LNCAP (cell line): ENCODE results near the gene CFAP77.

ENCODE experiments used
- TF ChIP-seq, protein P1 (sequence below): fragments of 450-650 bp; IDR thresholded peaks from 2 replicates; pipeline ENCODE4 v1.5.1; 2017; ENCODE audit warnings: mild to moderate bottlenecking

Gene CFAP77

DNA sequence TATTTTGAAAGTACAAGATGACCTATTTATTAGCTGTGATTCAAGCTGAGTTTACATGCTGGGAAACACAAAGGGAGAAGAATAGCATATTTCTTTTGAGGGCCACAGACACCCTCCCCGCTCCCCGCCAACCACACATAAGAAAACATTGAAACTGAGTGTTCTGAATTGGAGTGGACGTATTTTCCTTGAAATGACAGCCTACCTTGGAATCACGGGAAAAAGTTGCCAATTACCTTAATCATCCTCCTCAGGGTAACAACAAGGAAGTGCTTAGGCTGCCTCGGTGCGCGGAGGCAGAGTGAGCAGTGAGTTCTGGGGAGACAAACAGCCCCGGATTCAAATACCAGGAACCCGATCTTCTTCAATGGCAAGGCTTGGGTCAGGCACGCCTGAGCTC is 31.4 kb downstream of the CFAP77 start:
- TF ChIP-seq, protein P1, sequence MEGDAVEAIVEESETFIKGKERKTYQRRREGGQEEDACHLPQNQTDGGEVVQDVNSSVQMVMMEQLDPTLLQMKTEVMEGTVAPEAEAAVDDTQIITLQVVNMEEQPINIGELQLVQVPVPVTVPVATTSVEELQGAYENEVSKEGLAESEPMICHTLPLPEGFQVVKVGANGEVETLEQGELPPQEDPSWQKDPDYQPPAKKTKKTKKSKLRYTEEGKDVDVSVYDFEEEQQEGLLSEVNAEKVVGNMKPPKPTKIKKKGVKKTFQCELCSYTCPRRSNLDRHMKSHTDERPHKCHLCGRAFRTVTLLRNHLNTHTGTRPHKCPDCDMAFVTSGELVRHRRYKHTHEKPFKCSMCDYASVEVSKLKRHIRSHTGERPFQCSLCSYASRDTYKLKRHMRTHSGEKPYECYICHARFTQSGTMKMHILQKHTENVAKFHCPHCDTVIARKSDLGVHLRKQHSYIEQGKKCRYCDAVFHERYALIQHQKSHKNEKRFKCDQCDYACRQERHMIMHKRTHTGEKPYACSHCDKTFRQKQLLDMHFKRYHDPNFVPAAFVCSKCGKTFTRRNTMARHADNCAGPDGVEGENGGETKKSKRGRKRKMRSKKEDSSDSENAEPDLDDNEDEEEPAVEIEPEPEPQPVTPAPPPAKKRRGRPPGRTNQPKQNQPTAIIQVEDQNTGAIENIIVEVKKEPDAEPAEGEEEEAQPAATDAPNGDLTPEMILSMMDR, result no peak

DNA sequence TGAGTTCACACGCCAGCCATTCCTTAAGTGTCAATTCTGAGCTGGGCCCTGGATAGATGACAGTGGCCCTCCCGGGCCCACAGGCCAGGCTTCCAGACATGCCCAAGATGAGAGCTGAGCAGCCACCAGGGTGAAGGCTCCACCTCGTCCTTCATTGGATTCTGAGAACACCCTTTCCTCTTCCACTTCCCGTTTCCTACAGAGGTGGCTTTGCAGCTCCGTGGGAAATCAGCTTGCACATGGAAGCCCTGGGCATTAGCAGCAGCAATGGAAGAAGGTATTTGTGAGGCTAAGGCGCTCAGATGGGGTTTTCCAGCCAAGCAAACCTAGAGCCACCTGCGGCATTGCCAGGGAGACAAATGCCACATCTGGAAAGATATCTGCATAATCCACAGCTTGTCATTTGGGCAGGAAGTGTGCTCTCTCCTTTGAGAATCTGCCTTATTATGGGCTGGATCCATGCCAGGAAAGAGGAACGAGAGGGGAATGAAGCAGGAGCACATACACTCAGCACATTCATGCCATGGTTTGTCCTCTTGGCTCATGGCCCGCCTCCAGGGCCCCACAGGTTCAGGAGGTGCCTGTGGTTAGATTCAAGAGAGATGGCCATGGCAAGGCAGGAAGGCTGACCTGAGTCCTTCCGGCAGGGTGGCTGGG is 34.1 kb downstream of the CFAP77 start:
- TF ChIP-seq, protein P1, result no peak

DNA sequence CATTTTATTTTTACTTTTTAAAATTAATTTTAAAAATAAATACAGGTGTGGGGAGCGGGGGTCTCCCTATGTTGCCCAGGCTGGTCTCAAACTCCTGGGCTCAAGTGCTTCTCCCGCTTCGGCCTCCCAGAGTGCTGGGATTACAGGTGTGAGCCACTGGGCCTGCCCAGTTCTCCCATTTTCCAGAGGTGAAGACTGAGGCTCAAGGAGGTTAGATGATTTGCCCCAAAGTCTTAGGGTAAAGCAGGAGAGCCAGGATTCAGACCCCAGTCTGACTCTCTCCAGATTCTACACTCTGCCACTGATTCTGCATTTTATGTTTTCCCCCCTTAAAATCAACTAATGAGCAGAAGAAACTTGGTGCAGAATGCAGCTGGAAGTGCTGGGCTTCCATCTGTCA is 36.9 kb downstream of the CFAP77 start:
- TF ChIP-seq, protein P1, result no peak

DNA sequence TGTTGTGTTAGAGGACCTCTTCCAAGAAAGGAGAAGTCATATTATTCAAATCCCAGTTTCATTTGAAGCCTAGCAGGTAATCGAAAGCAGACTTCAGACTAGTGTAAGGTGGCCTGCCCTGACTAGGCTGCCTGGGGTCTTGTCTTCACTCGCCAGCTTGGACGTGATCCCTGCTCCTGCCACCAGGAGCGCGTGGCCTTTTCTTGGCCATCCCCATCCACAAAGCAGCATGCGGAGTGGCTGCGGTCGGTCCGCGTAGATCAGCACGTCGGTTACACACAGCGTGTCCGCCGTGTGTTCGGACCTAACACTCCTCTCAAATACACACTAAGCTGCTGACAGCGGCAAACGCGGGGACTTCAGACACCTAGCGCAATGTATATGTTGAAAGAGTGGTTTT is 37.3 kb downstream of the CFAP77 start:
- TF ChIP-seq, protein P1, result no peak

DNA sequence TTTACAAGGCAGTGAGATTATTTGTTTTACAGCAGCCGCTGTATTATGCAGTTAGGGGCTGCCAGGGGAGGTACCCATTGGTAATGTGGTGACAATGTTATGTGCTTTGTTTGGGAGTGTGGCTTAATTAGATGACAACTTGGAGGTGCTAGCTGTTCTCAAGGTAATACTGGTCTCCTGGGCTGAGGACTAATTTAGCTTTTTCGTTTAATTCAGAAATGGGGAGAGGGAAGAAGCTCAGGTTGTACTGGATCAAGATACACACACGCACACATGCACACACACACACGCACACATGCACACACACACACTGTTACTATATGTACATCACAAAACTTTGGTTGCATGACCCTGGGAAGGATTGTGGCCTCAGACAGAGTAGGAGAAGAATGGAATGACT is 37.9 kb downstream of the CFAP77 start:
- TF ChIP-seq, protein P1, result no peak

DNA sequence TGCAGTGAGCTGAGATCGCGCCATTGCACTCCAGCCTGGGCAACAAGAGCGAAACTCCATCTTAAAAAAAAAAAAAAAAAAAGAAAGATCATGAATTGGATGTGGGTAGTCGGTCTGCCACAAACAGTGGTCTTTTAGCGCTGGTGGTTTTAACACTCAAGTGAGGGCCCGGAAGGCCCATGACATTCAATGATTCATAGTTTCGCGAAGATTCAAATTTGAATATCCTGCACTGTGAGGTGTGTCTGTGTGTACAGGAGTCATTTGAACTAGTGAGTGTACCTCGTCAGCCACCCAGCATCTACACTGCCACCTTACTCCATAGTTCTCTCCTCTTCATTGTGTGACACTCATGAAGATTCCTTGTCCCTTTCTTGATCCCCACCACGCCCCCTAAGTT is 41.3 kb downstream of the CFAP77 start:
- TF ChIP-seq, protein P1, result no peak

DNA sequence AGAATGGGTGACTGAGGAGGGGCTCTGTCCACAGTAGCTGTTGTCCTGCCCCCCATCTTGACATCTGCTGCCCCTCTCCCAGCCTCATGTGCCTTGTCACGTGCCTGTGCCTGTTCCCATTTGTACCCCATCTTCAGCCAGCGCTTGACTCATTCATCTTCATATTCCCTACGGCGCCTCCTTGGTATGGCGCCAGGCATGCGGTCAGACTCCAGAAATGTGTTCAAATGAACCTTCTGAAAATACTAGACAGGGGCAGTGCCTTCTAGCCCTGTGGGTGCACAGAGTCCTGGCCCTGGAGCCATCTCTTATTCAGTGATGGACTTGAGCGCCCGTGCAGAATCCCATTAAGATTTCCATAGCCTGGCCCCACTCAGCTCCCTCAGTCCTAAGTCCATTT is 46.2 kb downstream of the CFAP77 start:
- TF ChIP-seq, protein P1, result no peak
